ENCODE measurements around the gene EFHC1. TPM values are rescaled to one million over a fixed set of nuclear protein-coding genes. Genes with fewer than 3 reads are reported as not detected.
"Not testable (repeated sequence)": the region's sequence is repeated elsewhere in the genome, so short reads cannot be mapped to it uniquely, and the experiment has no call there.

The EFHC1 gene
- total RNA-seq, 4 donors from 2014 or later: 0.46 to 9.3 (median 1.5) TPM

- Histone ChIP-seq H3K4me3 (no peak overlapping the region), H3K27ac (no peak overlapping the region), H3K36me3 (no peaks in the 10 kb centered on the region), H3K9me3 (no peaks in the 10 kb centered on the region), H3K4me1 (no peaks in the 10 kb centered on the region), H3K27me3 (no peaks in the 10 kb centered on the region)
- in situ Hi-C loops (cut with MboI; ENCODE audit: low sequenced_read_pairs in 4 of 4): no loop called here
- TF ChIP-seq POLR2A (IDR thresholded peaks at IDR 0.05): no peak
- TF ChIP-seq, protein P1, sequence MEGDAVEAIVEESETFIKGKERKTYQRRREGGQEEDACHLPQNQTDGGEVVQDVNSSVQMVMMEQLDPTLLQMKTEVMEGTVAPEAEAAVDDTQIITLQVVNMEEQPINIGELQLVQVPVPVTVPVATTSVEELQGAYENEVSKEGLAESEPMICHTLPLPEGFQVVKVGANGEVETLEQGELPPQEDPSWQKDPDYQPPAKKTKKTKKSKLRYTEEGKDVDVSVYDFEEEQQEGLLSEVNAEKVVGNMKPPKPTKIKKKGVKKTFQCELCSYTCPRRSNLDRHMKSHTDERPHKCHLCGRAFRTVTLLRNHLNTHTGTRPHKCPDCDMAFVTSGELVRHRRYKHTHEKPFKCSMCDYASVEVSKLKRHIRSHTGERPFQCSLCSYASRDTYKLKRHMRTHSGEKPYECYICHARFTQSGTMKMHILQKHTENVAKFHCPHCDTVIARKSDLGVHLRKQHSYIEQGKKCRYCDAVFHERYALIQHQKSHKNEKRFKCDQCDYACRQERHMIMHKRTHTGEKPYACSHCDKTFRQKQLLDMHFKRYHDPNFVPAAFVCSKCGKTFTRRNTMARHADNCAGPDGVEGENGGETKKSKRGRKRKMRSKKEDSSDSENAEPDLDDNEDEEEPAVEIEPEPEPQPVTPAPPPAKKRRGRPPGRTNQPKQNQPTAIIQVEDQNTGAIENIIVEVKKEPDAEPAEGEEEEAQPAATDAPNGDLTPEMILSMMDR (IDR thresholded peaks at IDR 0.05 in 4 of 5, conservative IDR thresholded peaks at IDR 0.05 in 1 of 5): no peak
- intact Hi-C loops (cut with DNase I; ENCODE audit: low total_unique reads): loop anchor here (10.0 kb wide), 1 partner anchor 142 kb away; the partner anchor contains the start of gene MCM3
- DNase-seq (no peak), ATAC-seq (no peak)
Measured at GRCh38 chr6:52426667-52427066, 6.5 kb downstream of the EFHC1 start.

- H3K27ac ChIP-seq; H3K36me3 ChIP-seq; H3K4me1 ChIP-seq; ATAC-seq; DNase-seq; H3K4me3 ChIP-seq; in situ Hi-C loops (cut with MboI; ENCODE audit: low sequenced_read_pairs in 4 of 4); H3K27me3 ChIP-seq; intact Hi-C loops (cut with DNase I; ENCODE audit: low total_unique reads); H3K9me3 ChIP-seq: not testable (repeated sequence)
Measured at GRCh38 chr6:52433294-52433693, 13.2 kb downstream of the EFHC1 start.

DNA sequence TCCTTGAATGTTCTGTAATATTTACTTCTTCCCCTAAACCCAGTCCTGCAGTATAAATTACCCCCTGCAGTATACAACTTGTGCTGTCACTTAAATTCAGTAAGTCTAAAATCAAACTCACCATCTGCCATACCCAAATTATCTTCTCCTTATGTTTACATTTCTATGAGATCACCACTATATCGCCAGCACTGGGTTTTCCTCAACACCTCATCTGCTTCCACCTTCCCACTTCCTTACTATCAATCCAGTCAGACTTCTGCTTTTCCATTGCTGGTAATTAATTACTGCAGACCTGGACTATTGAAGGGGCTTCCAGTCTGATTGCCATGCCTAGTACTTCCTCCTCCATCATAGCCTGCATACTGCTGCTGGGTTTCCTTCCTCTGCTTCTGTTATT lies 15.2 kb downstream of the EFHC1 start:
- intact Hi-C loops (cut with DNase I; ENCODE audit: low total_unique reads): no loop called here
- in situ Hi-C loops (cut with MboI; ENCODE audit: low sequenced_read_pairs in 4 of 4): no loop called here
- H3K27me3 ChIP-seq: no peaks in the 10 kb centered on the region
- no peaks in the 10 kb centered on the region for H3K36me3 ChIP-seq
- TF ChIP-seq, protein P1 (IDR thresholded peaks at IDR 0.05 in 4 of 5, conservative IDR thresholded peaks at IDR 0.05 in 1 of 5): no peak
- no peak for TF ChIP-seq POLR2A (IDR thresholded peaks at IDR 0.05)
- H3K27ac ChIP-seq: no peak overlapping the region
- DNase-seq (no peak), ATAC-seq (no peak)
- H3K4me3 ChIP-seq: no peak overlapping the region
- H3K9me3 ChIP-seq: no peaks in the 10 kb centered on the region
- H3K4me1 ChIP-seq: no peaks in the 10 kb centered on the region

- no peaks in the 10 kb centered on the region for H3K36me3 ChIP-seq
- in situ Hi-C loops (cut with MboI; ENCODE audit: low sequenced_read_pairs in 4 of 4): no loop called here
- TF ChIP-seq POLR2A (IDR thresholded peaks at IDR 0.05): no peak
- TF ChIP-seq, protein P1 (IDR thresholded peaks at IDR 0.05 in 4 of 5, conservative IDR thresholded peaks at IDR 0.05 in 1 of 5): no peak
- no peak overlapping the region for H3K4me3 ChIP-seq
- H3K27ac ChIP-seq: no peak overlapping the region
- DNase-seq: no peak
- no peaks in the 10 kb centered on the region for H3K27me3 ChIP-seq
- H3K4me1 ChIP-seq: no peaks in the 10 kb centered on the region
- ATAC-seq: no peak
- no peaks in the 10 kb centered on the region for H3K9me3 ChIP-seq
- intact Hi-C loops (cut with DNase I; ENCODE audit: low total_unique reads): no loop called here
Measured at GRCh38 chr6:52438926-52439325, 18.8 kb downstream of the EFHC1 start.

GRCh38 chr6:52454556-52454955 lies 34.4 kb downstream of the EFHC1 start:
- no peak for ATAC-seq
- TF ChIP-seq, protein P1 (IDR thresholded peaks at IDR 0.05 in 4 of 5, conservative IDR thresholded peaks at IDR 0.05 in 1 of 5): no peak
- TF ChIP-seq POLR2A (IDR thresholded peaks at IDR 0.05): no peak
- no peaks in the 10 kb centered on the region for H3K36me3 ChIP-seq
- H3K9me3 ChIP-seq: peaks cover 0 to 6% (median 0%) of the 10 kb centered on the region in 3 donors
- intact Hi-C loops (cut with DNase I; ENCODE audit: low total_unique reads) (no loop called here), in situ Hi-C loops (cut with MboI; ENCODE audit: low sequenced_read_pairs in 4 of 4) (no loop called here)
- H3K4me3 ChIP-seq: no peak overlapping the region
- H3K27me3 ChIP-seq: no peaks in the 10 kb centered on the region
- no peaks in the 10 kb centered on the region for H3K4me1 ChIP-seq
- H3K27ac ChIP-seq: no peak overlapping the region
- no peak for DNase-seq
